Tibial artery (tissue), 4 donors: ENCODE results near the gene CRYBB3.

Source experiments
- DNase-seq, 2 donors: peaks; one replicate each; pipeline ENCODE4 v3.0.0-alpha.2; 2019
- H3K27ac ChIP-seq, 2 donors: fragments of 200-600 bp; sonication (generic) in 1 of 2; 1 replicate in 1 of 2; 2 replicates in 1 of 2; pipeline ENCODE4 v1.5.1; 2018 to 2019; ENCODE audit warnings: mild to moderate bottlenecking in 1 of 2
- H3K27me3 ChIP-seq, 2 donors: fragments of 200-600 bp; sonication (generic) in 1 of 2; one replicate each; pipeline versions ENCODE4 v1.5.1 to v1.6.0; 2016 to 2019
- H3K36me3 ChIP-seq, 3 donors: fragments of 200-600 bp; sonication (generic) in 2 of 3; one replicate each; pipeline ENCODE4 v1.5.1; 2016 to 2019; ENCODE audit warnings: mild to moderate bottlenecking in 2 of 3
- H3K4me1 ChIP-seq, 4 donors: fragments of 200-600 bp; sonication (generic) in 2 of 4; 1 replicate in 3 of 4; 2 replicates in 1 of 4; pipeline ENCODE4 v1.5.1; 2016 to 2019
- H3K4me3 ChIP-seq, 2 donors: fragments of 200-600 bp; sonication (generic) in 1 of 2; 1 replicate in 1 of 2; 2 replicates in 1 of 2; pipeline ENCODE4 v1.5.1; 2018 to 2019; ENCODE audit warnings: mild to moderate bottlenecking in 2 of 2
- H3K9me3 ChIP-seq, 3 donors: fragments of 200-600 bp; sonication (generic) in 1 of 3; one replicate each; pipeline ENCODE4 v1.5.1; 2016 to 2019
- CTCF ChIP-seq, 2 experiments: fragments of 200-600 bp in 1 of 2; fragments of 450-650 bp in 1 of 2; IDR thresholded peaks; one replicate each; pipeline ENCODE4 v1.5.1; 2017 to 2019; ENCODE audit warnings: antibody characterized with exemption in 2 of 2, mild to moderate bottlenecking in 1 of 2, moderate library complexity in 1 of 2
- intact Hi-C: fragments of 100-400 bp; cut with DNase I; formaldehyde crosslinking; loops from one replicate; pipeline ENCODE4 v1.15.0; 2023; ENCODE audit warnings: low total_unique reads

The CRYBB3 gene

GRCh38 chr22:25166266-25167040 is 33.2 kb upstream of the CRYBB3 start:
- H3K27ac ChIP-seq, result no peak overlapping the region
- no peaks in the 10 kb centered on the region for H3K9me3 ChIP-seq
- peaks cover 0 to 54% (median 24%) of the 10 kb centered on the region in 4 donors for H3K4me1 ChIP-seq
- no peak for TF ChIP-seq CTCF (IDR thresholded peaks at IDR 0.05)
- DNase-seq, result no peak
- H3K4me3 ChIP-seq, result no peak overlapping the region
- intact Hi-C loops, result no loop called here
- H3K36me3 ChIP-seq, result peaks cover 7 to 22% (median 10%) of the 10 kb centered on the region in 3 donors
- no peaks in the 10 kb centered on the region for H3K27me3 ChIP-seq

DNA sequence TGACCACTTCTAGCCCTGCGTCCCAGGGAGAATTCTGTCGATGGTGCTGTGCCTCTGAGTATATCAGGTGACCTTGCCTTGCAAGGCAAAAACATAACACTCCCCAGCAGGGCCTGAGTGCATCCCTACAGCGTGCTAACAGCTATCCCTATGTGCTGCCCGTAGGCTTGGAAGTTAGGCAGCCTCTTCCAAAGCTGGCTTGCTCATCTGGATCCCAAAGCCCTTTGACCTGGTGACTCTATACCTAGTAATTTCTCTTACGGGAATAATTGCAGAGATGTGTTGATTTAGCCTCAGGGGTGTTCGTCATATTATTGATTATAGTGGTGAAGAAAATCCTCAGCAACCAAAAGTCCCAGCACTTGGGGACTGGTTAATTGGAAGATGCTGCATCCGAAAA is 32.6 kb upstream of the CRYBB3 start:
- no peaks in the 10 kb centered on the region for H3K9me3 ChIP-seq
- intact Hi-C loops, result no loop called here
- H3K27ac ChIP-seq, result no peak overlapping the region
- TF ChIP-seq CTCF (IDR thresholded peaks at IDR 0.05), result no peak
- peaks cover 0 to 54% (median 24%) of the 10 kb centered on the region in 4 donors for H3K4me1 ChIP-seq
- H3K4me3 ChIP-seq, result no peak overlapping the region
- peaks cover 11 to 27% (median 15%) of the 10 kb centered on the region in 3 donors for H3K36me3 ChIP-seq
- DNase-seq, result no peak
- H3K27me3 ChIP-seq, result no peaks in the 10 kb centered on the region

DNA sequence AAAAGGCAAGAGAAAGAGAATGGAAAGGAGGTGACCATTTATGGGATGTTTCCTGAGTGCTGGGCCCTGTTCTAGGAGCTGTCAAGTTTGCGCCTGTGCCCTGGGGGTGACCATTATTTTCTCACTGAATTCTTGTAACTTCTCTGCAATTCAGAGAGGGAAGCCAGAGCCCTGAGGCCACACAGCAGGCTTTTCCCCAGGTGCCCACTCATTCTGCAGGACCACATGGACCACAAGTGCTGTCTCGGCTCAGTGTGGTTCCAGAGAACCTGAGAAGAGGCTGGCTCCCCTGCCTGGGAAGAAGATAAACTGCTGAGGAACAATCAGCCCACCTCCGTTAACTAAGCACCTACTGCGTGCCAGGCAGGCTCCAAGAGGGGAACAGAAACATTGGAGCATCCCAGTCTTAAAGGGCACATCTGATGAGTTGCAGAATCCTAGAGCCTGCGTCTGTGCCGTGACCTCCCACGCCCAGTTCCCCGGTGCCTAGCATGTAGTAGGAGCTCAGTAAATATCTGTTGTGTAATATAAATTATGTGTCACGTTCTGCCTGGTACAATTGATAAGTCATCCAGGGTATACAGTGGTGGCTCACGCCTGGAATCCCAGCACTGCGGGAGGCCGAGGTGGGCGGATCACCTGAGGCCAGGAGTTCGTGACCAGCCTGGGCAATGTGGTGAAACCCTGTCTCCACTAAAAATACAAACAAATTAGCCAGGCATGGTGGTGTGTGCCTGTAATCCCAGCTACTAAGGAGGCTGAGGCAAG is 31.6 kb upstream of the CRYBB3 start:
- Histone ChIP-seq H3K4me3 (no peak overlapping the region), H3K27me3 (no peaks in the 10 kb centered on the region), H3K36me3 (peaks cover 16 to 36% (median 18%) of the 10 kb centered on the region in 3 donors), H3K4me1 (peaks cover 0 to 54% (median 24%) of the 10 kb centered on the region in 4 donors), H3K27ac (no peak overlapping the region), H3K9me3 (no peaks in the 10 kb centered on the region)
- no peak for DNase-seq
- intact Hi-C loops, result no loop called here
- TF ChIP-seq CTCF (IDR thresholded peaks at IDR 0.05), result no peak

DNA sequence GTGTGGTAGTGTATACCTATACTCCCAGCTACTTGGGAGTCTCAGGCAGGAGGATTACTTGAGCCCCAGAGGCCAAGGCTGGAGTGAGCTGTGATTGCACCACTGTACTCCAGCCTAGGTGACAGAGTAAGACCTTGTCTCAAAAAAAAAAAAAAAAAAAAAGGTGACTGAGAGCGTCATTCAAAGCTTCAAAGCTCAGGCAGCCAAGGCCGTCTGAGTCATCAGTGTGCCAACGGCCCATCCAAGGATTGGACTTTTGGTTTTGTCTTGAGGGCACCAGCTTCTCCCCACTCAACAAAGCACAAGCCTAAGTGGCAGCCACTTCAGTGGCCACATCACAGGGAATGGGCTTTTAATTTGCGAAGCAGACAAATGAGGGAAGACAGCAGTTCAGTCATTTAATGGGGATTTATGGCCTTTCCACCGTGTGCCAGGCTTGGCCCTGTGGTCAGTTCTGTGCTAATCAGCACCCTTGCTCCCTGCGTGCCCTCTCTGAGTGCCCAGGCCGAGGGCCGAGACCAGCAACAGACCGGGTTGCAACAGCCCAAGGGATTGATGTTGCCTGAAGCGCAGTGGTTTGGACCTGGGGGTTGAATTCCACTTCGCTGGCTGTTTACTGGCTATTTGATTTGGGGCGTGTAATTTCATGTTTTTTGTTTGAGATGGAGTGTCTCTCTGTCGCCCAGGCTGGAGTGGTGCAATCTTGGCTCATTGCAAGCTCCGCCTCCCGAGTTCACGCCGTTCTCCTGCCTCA is 30.2 kb upstream of the CRYBB3 start:
- Histone ChIP-seq H3K9me3 (no peaks in the 10 kb centered on the region), H3K4me1 (peaks cover 0 to 47% (median 16%) of the 10 kb centered on the region in 4 donors), H3K36me3 (peaks cover 23 to 48% (median 33%) of the 10 kb centered on the region in 3 donors), H3K4me3 (no peak overlapping the region), H3K27me3 (no peaks in the 10 kb centered on the region), H3K27ac (peak overlapping the region in 1 of 2 donors; percentile 24)
- TF ChIP-seq CTCF (IDR thresholded peaks at IDR 0.05), result no peak
- intact Hi-C loops, result loop anchor here (5.0 kb wide), 2 partner anchors 87 to 102 kb away; no protein-coding TSS in a partner anchor
- no peak for DNase-seq

DNA sequence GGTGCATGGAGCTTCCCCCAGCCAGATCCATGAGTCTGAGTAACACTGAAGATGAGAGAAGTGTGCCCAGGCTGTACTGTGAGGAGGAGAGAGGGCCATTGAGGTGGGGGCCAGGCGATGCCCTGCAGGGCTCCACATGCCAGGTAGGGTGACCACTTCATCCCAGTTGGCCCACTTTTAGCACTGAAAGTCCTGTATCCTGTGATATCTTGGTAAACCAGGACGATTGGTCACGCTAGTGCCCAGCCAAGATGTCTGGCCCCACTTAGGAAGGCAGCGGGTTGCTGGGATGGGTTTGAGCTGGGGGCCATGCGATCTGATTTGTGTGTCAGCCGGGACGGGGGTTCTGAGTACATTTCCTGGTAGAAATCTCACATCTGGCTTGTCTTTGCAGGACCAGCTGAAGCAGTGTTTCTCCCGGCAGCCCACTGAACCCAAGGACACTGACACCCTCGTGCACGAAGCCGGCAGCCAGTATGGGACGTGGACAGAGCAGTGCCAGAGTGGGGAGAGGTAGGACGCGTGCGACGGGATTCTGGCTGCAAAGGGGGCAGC is 29.2 kb upstream of the CRYBB3 start:
- TF ChIP-seq CTCF (IDR thresholded peaks at IDR 0.05), result no peak
- intact Hi-C loops, result loop anchor here (5.0 kb wide), 2 partner anchors 88 to 103 kb away; no protein-coding TSS in a partner anchor
- DNase-seq, result no peak

More for the DNA sequence above, 29.2 kb upstream of the CRYBB3 start:
- Histone ChIP-seq H3K4me3 (no peak overlapping the region), H3K4me1 (peaks cover 0 to 37% (median 11%) of the 10 kb centered on the region in 4 donors), H3K27me3 (no peaks in the 10 kb centered on the region), H3K36me3 (peaks cover 33 to 58% (median 43%) of the 10 kb centered on the region in 3 donors), H3K27ac (no peak overlapping the region), H3K9me3 (no peaks in the 10 kb centered on the region)
